CD4-positive, alpha-beta T cell (primary cell): ENCODE measurements around the gene BCDIN3D. TPM values are rescaled to one million over a fixed set of nuclear protein-coding genes. Genes with fewer than 3 reads are reported as not detected.

Experiments used
- ATAC-seq: fragments of 200-7000 bp; cut with Tn5 transposase; one replicate; pipeline ENCODE4 v1.10.0; 2022; ENCODE audit warnings: mild to moderate bottlenecking; ENCODE audit not compliant: poor library complexity
- CTCF ChIA-PET: fragments of 350-600 bp; sonication (Branson Sonifier 250); formaldehyde crosslinking; loops from one replicate; lab custom pipeline; 2021; ENCODE audit warnings: antibody characterized with exemption, inconsistent platforms; lab: Charles Lee
- POLR2A ChIA-PET: fragments of 350-600 bp; sonication (Branson Sonifier 250); formaldehyde crosslinking; loops from one replicate; lab custom pipeline; 2021; ENCODE audit warnings: antibody characterized with exemption, inconsistent platforms; lab: Charles Lee
- DNase-seq, 14 experiments: peaks; one replicate each; pipeline ENCODE4 v3.0.0-alpha.2; 2013 to 2020; ENCODE audit warnings: mixed read lengths in 2 of 14
- H3K27ac ChIP-seq, 2 donors: one replicate each; pipeline versions ENCODE4 v1.5.1 to v1.7.0; 2013; ENCODE audit warnings: low read length in 2 of 2, low read depth in 1 of 2, mild to moderate bottlenecking in 1 of 2
- H3K27me3 ChIP-seq, 2 experiments: 1 replicate in 1 of 2; 2 replicates in 1 of 2; pipeline versions ENCODE4 v1.6.1 to v1.7.0; 2013; ENCODE audit warnings: low read length in 2 of 2, control low read depth in 1 of 2, mild to moderate bottlenecking in 1 of 2, moderate library complexity in 1 of 2; ENCODE audit not compliant: insufficient read depth in 2 of 2, control insufficient read depth in 1 of 2
- H3K36me3 ChIP-seq: one replicate; pipeline ENCODE4 v1.6.1; 2013; ENCODE audit warnings: low read length, control low read depth; ENCODE audit not compliant: insufficient read depth
- H3K4me1 ChIP-seq: one replicate; pipeline ENCODE4 v1.6.1; 2013; ENCODE audit warnings: low read length, control low read depth; ENCODE audit not compliant: insufficient read depth
- H3K4me3 ChIP-seq: one replicate; pipeline ENCODE4 v1.5.1; 2013; ENCODE audit warnings: mild to moderate bottlenecking, low read length, moderate library complexity
- H3K9me3 ChIP-seq, 2 experiments: 1 replicate in 1 of 2; 2 replicates in 1 of 2; pipeline versions ENCODE4 v1.6.1 to v1.7.0; 2013; ENCODE audit warnings: low read length in 2 of 2, mild to moderate bottlenecking in 2 of 2, control low read depth in 1 of 2, moderate library complexity in 1 of 2; ENCODE audit not compliant: control insufficient read depth in 1 of 2, insufficient read depth in 1 of 2
- H3K27ac Mint-ChIP-seq: one replicate; pipeline ENCODE4 v1.8.0; 2020; ENCODE audit warnings: mixed read lengths
- H3K27me3 Mint-ChIP-seq: one replicate; pipeline ENCODE4 v1.8.0; 2021; ENCODE audit warnings: mixed read lengths
- H3K36me3 Mint-ChIP-seq: one replicate; pipeline ENCODE4 v1.8.0; 2021; ENCODE audit warnings: low read depth, mixed read lengths
- H3K4me1 Mint-ChIP-seq: one replicate; pipeline ENCODE4 v1.8.0; 2021; ENCODE audit warnings: low read depth, mixed read lengths
- H3K4me3 Mint-ChIP-seq: one replicate; pipeline ENCODE4 v1.8.0; 2020; ENCODE audit warnings: mild to moderate bottlenecking, mixed read lengths
- H3K9me3 Mint-ChIP-seq: one replicate; pipeline ENCODE4 v1.8.0; 2020; ENCODE audit warnings: mixed read lengths
- CTCF ChIP-seq: fragments of 200-600 bp; IDR thresholded peaks from one replicate; pipeline ENCODE4 v1.8.0; 2022; ENCODE audit warnings: antibody characterized with exemption, mild to moderate bottlenecking
- intact Hi-C, 2 experiments: fragments of 100-400 bp; cut with DNase I in 1 of 2; cut with micrococcal nuclease in 1 of 2; formaldehyde crosslinking; loops; one replicate each; pipeline versions ENCODE4 v1.15.1 to v1.9.0; 2023 to 2025; cut with DNase I, micrococcal nuclease
- total RNA-seq, 174 experiments: library from RNA in 2 of 174; stranded (reverse) in 2 of 174; gene quantifications; one replicate each; pipeline ENCODE4 v1.2.3 and lab custom pipeline; 2021 to 2026

The BCDIN3D gene
- total RNA-seq, 2 experiments from 2014 or later, result 2.8 to 3.9 TPM

GRCh38 chr12:49791700-49792099, 51.2 kb downstream of the BCDIN3D start:
- Mint-ChIP-seq H3K36me3 (peaks cover 11% of the 10 kb centered on the region), H3K4me3 (no peak overlapping the region), H3K27ac (no peak overlapping the region), H3K27me3 (no peaks in the 10 kb centered on the region), H3K4me1 (no peaks in the 10 kb centered on the region), H3K9me3 (peaks cover 3% of the 10 kb centered on the region)
- ATAC-seq, result no peak
- Histone ChIP-seq H3K27me3 (no peaks in the 10 kb centered on the region), H3K4me3 (no peak overlapping the region), H3K9me3 (no peaks in the 10 kb centered on the region), H3K4me1 (no peaks in the 10 kb centered on the region), H3K27ac (no peak overlapping the region), H3K36me3 (peaks cover 4% of the 10 kb centered on the region)
- intact Hi-C loops, result no loop called here
- TF ChIP-seq CTCF, result no peak
- CTCF ChIA-PET, result no interaction called here
- no peak for DNase-seq
- POLR2A ChIA-PET, result no interaction called here

- H3K4me3 ChIP-seq, result no peak overlapping the region
- DNase-seq (no peak), ATAC-seq (no peak)
- ChIA-PET POLR2A (no interaction called here), CTCF (interaction anchor here (0.6 kb wide), 1 partner anchor 568 kb away, joined by 3 read pairs; no protein-coding TSS in a partner anchor)
- TF ChIP-seq CTCF, result no peak
- no peaks in the 10 kb centered on the region for H3K4me1 ChIP-seq
- Mint-ChIP-seq H3K4me1 (no peaks in the 10 kb centered on the region), H3K9me3 (peaks cover 3% of the 10 kb centered on the region), H3K4me3 (no peak overlapping the region), H3K36me3 (peaks cover 11% of the 10 kb centered on the region), H3K27ac (no peak overlapping the region), H3K27me3 (no peaks in the 10 kb centered on the region)
- H3K27ac ChIP-seq, result no peak overlapping the region
- intact Hi-C loops, result no loop called here
- H3K27me3 ChIP-seq, result no peaks in the 10 kb centered on the region
- no peaks in the 10 kb centered on the region for H3K36me3 ChIP-seq
- no peaks in the 10 kb centered on the region for H3K9me3 ChIP-seq
These were observed 52.0 kb downstream of the BCDIN3D start for GRCh38 chr12:49790741-49791555.

- H3K27ac ChIP-seq, result no peak overlapping the region
- no peaks in the 10 kb centered on the region for H3K4me1 ChIP-seq
- no peak overlapping the region for H3K27ac Mint-ChIP-seq
- intact Hi-C loops, result no loop called here
- no peaks in the 10 kb centered on the region for H3K27me3 Mint-ChIP-seq
- no peaks in the 10 kb centered on the region for H3K4me1 Mint-ChIP-seq
- no peak for TF ChIP-seq CTCF
- ChIA-PET CTCF (interaction anchor here (0.6 kb wide), 1 partner anchor 567 kb away, joined by 3 read pairs; no protein-coding TSS in a partner anchor), POLR2A (no interaction called here)
- no peak overlapping the region for H3K4me3 Mint-ChIP-seq
- no peaks in the 10 kb centered on the region for H3K36me3 ChIP-seq
- DNase-seq (no peak), ATAC-seq (no peak)
- H3K9me3 ChIP-seq, result no peaks in the 10 kb centered on the region
- H3K9me3 Mint-ChIP-seq, result peaks cover 3% of the 10 kb centered on the region
- peaks cover 11% of the 10 kb centered on the region for H3K36me3 Mint-ChIP-seq
- H3K27me3 ChIP-seq, result no peaks in the 10 kb centered on the region
- H3K4me3 ChIP-seq, result no peak overlapping the region
These were observed 52.9 kb downstream of the BCDIN3D start for GRCh38 chr12:49789992-49790391.
